GM21390 (cell line): Measurements from ENCODE around the gene ATP8B1.

Source experiments
- ATAC-seq: cut with Tn5 transposase; IDR thresholded peaks from one replicate; pipeline ENCODE4 v1.9.1; 2021; ENCODE audit not compliant: unreplicated experiment

Gene ATP8B1

GRCh38 chr18:57794951-57795728 is 8.0 kb downstream of the ATP8B1 start:
- no peak for ATAC-seq

DNA sequence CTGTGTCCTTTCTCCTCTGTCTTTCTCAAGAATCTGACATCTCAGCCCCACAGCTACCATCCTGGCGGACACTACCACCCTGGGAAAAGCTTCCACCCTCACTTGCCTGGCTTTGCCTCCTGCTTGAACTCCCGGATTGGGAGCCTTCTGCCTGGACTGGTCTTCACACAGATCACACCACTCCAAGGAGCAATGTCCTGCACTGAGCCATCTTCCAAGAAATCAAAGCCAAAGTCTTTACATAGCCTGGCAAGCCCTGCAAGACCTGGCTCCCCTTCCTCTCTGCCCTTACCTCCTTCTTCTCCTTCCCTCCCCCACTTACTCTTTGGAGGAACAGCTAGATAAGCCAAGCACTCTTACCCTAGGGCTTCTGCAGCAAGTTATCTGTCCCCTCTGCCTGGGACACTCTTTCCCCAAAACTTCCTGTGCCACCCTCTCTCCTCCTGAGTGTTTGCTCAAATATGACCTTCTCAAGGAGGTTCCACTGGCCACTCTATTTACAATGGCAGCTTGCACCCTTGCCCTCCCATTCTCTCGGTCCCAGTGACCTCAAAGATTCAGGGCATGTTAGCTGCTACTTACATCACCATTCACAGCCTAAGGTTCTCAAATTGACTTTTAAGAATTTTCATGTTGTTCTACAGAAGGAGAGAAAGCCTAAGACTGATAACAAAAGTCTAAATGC is 9.7 kb downstream of the ATP8B1 start:
- ATAC-seq: no peak

- ATAC-seq: no peak
These were observed 10.3 kb downstream of the ATP8B1 start for GRCh38 chr18:57792631-57793301.

- ATAC-seq: no peak
These were observed 11.2 kb downstream of the ATP8B1 start for GRCh38 chr18:57791911-57792310.

- no peak for ATAC-seq
These were observed 11.9 kb downstream of the ATP8B1 start for GRCh38 chr18:57791192-57791591.

DNA sequence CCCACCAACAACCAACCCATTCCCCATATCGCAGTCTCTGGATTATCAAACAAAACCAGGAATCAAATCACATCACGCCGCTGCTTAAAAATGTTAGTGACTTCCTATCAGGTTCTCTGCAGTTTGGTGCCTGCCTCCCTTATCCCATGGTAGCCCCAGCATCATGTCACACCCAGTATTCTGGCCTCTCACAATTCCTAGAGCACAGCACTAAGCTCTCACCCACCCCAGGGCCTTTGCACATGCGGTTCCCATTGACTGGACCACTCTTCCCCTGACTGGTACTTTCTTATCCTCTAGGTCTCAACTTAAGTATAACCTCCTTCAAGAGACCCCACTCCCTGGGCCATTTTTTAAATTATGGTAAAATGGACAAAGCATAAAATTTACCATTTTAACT is 12.8 kb downstream of the ATP8B1 start:
- no peak for ATAC-seq

- ATAC-seq: no peak
These were observed 13.4 kb downstream of the ATP8B1 start for GRCh38 chr18:57789759-57790158.

GRCh38 chr18:57789090-57789489 is 14.0 kb downstream of the ATP8B1 start:
- no peak for ATAC-seq

DNA sequence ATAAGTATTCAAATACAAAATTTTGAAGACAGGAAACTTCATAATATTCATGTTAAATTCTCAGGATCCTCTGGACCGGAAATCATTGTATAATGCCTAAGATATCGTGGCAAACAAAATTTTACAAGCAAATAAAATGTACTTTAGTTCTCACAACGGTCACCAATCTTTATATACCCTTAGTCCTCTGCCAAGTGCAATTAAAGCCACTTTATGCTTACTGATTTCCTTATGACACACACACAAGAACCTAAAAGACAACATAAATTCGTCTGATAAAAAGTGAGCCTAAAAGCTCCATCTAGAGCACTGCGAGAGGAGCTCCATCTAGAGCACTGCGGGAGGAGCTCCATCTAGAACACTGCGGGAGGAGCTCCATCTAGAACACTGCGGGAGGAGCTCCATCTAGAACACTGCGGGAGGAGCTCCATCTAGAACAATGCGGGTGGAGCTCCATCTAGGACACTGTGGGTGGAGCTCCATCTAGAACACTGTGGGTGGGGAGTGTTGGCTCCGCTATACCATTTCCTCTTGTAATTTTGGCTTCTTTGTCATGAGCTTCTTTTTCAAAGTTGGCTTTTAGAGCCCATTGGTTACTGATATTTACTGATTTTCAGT is 15.9 kb downstream of the ATP8B1 start:
- ATAC-seq: no peak

GRCh38 chr18:57785751-57786437 is 17.2 kb downstream of the ATP8B1 start:
- no peak for ATAC-seq

GRCh38 chr18:57784801-57785114 is 18.4 kb downstream of the ATP8B1 start:
- ATAC-seq: no peak

DNA sequence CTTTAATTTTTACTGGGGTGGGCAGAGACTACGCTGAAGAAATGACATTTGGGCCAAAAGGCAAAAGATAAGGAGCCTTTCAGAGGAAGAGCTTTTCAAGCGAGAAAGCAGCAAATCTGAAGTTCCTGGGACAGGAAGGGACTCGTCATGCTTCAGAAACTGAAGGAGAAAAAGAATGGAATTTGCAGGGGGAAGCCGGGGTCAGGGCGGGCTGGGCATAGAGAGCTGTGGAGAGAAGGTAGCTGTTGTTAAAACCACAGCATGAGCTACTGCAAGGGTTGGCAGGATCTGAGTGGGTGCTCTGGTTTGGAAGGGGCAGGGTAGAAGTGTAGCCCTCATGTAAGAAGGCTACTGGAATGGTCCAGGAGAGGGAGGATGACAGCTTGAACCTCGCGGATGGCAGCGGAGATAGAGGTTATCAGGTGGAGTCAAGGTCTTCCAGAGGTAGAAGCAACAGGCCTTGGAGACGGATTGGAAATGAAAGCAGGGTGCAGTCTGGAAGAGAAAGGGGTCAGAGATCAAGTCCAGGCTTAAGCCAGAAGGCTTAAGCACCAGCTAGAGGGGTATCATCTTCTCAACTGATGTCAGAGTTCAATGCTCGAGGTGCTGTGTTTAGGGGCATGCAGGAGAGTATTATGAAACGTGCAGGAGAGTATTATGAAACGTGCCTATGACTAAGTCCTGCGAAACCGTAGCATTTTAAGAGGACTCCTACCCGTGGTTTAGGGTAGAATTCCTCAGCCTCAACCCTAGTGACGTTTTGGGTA is 18.9 kb downstream of the ATP8B1 start:
- ATAC-seq: no peak

DNA sequence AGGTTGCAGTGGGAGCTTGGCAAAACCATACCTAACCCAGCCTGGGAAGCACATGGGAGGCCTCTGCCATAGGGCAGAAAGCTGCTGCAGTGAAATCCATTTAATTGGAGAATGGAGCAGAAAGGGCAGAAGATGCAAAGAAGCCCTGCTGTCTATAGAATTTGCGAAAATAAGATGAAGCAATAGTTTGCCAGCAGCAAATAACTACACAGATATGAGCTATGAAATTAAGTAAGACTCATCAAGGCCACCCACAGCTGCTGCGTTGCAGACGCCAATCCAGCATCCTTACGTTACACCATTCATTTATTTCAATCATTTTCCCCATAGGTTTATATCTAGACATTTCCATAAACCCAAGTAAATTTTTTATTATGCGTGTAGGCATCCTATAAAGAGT is 21.1 kb downstream of the ATP8B1 start:
- no peak for ATAC-seq

- ATAC-seq: peak; percentile 66
These were observed 22.3 kb downstream of the ATP8B1 start for GRCh38 chr18:57780706-57781347.

DNA sequence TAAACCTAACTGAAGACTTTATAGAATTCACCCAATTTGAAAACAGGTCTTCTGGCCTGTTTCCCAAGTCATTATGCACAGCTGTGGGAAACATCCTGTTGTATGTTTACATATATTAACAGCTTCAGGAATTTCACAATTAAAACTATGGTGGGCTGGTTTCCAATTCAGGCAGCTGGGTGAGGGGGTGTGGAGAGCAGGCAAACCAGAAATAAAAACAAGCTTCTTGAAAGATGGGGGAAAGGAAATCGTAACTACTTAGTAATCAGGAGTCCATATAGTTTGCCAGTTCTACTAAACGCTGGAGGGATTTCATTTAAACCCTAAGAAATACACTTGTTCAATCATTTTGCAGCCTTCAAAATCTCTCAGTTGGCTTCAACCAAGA is 22.8 kb downstream of the ATP8B1 start:
- no peak for ATAC-seq

- no peak for ATAC-seq
These were observed 26.3 kb downstream of the ATP8B1 start for GRCh38 chr18:57776767-57777166.

DNA sequence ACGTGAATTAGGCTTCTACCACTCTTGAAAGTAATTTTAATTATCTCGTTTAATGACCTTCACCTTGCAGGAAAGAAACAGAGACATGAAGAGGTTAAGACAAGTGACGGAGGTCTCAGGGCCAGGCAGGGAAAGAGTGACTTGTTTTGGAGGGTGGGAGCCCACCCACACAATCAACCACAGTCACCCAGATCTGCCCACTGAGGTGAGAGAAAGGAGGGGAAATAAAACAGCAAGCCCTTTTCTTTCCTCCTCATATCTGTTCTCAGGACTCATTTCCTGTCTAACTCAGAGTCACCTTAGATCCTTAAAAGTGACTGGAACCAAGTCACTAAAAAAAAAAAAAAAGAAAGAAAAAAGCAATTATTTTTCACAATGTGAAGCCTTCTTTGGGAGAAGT is 26.8 kb downstream of the ATP8B1 start:
- no peak for ATAC-seq

DNA sequence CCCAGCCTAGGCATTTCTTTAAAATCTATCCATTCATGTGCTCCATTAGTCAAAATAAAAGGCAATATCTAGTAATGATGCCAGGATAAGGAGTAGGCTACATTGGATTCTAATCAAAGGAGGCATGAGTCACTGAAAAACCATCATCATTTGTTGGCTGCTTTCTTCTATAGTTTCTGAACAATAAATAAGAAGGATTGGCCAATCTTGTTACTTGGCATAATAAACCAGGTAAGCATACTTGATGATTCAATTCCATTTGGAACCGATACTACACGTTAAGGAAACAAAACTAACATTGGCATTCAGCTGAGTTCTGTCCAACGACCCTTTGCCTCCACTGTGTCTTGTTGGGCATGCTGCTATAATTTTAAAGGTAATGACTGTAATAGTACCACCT is 27.2 kb downstream of the ATP8B1 start:
- no peak for ATAC-seq

DNA sequence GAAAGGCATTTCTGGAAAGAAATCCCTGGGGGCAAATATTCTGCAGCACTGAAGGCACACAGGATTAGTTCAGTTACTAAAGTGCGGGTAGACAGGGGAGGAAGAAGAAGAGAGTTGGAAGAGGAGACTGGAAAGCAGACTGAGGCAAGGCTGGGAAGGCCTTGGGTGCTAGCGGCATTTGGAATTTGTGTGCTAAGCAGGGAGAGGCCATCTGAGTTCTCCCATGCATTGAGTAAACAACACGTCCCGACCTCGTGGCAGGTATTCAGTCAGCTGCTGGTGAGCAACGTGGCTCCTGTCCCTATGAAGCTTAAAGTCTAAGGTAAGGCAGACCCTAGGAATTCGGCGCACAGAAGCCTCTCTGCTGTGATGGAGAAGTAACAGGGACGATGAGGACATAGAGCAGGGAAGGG is 30.7 kb downstream of the ATP8B1 start:
- ATAC-seq: no peak

- ATAC-seq: no peak
These were observed 31.5 kb downstream of the ATP8B1 start for GRCh38 chr18:57771626-57772025.
